BLaER1 (cell line): ENCODE data around the gene ICA1.

Experiments
- H3K27ac ChIP-seq: shearing (Covaris generic); formaldehyde crosslinking; 2 replicates; pipeline ENCODE4 v1.8.1; 2022
- H3K27me3 ChIP-seq: shearing (Covaris generic); formaldehyde crosslinking; 2 replicates; pipeline ENCODE4 v1.8.1; 2022
- H3K36me3 ChIP-seq: shearing (Covaris generic); formaldehyde crosslinking; 2 replicates; pipeline ENCODE4 v1.8.1; 2022
- H3K4me1 ChIP-seq: shearing (Covaris generic); formaldehyde crosslinking; 2 replicates; pipeline ENCODE4 v1.8.1; 2022
- H3K4me2 ChIP-seq: shearing (Covaris generic); formaldehyde crosslinking; 2 replicates; pipeline ENCODE4 v1.8.1; 2022
- H3K4me3 ChIP-seq: shearing (Covaris generic); formaldehyde crosslinking; 2 replicates; pipeline ENCODE4 v1.8.1; 2022
- H3K9ac ChIP-seq: shearing (Covaris generic); formaldehyde crosslinking; 2 replicates; pipeline ENCODE4 v1.8.1; 2022
- H3K9me3 ChIP-seq: shearing (Covaris generic); formaldehyde crosslinking; 2 replicates; pipeline ENCODE4 v1.8.1; 2022
- H4K20me1 ChIP-seq: shearing (Covaris generic); formaldehyde crosslinking; 2 replicates; pipeline ENCODE4 v1.8.1; 2022
- Cebpa-rat ChIP-seq: shearing (Covaris generic); IDR thresholded peaks from 2 replicates; pipeline ENCODE4 v1.8.1; 2022

The ICA1 gene

GRCh38 chr7:8271960-8272359, 10.0 kb upstream of the ICA1 start:
- Histone ChIP-seq H3K4me1 (no peaks in the 10 kb centered on the region), H3K9me3 (no peaks in the 10 kb centered on the region), H3K9ac (no peak overlapping the region), H3K27me3 (no peaks in the 10 kb centered on the region), H3K27ac (no peak overlapping the region), H3K4me3 (no peak overlapping the region), H4K20me1 (no peaks in the 10 kb centered on the region), H3K36me3 (no peaks in the 10 kb centered on the region), H3K4me2 (no peak overlapping the region)
- TF ChIP-seq Cebpa-rat, result no peak

- H3K27ac ChIP-seq, result no peak overlapping the region
- H3K4me1 ChIP-seq, result peaks cover 10% of the 10 kb centered on the region
- H4K20me1 ChIP-seq, result no peaks in the 10 kb centered on the region
- H3K27me3 ChIP-seq, result peaks cover 29% of the 10 kb centered on the region
- H3K9me3 ChIP-seq, result no peaks in the 10 kb centered on the region
- H3K36me3 ChIP-seq, result no peaks in the 10 kb centered on the region
- TF ChIP-seq Cebpa-rat, result no peak
- no peak overlapping the region for H3K4me3 ChIP-seq
- no peak overlapping the region for H3K9ac ChIP-seq
- H3K4me2 ChIP-seq, result no peak overlapping the region
Observed at GRCh38 chr7:8263048-8263447, 1.1 kb upstream of the ICA1 start.

- Histone ChIP-seq H4K20me1 (no peaks in the 10 kb centered on the region), H3K27me3 (peaks cover 29% of the 10 kb centered on the region), H3K9me3 (no peaks in the 10 kb centered on the region), H3K4me2 (peak overlapping the region; percentile 91), H3K9ac (peak overlapping the region; percentile 63), H3K27ac (no peak overlapping the region), H3K4me1 (peaks cover 10% of the 10 kb centered on the region), H3K4me3 (peak overlapping the region; percentile 79), H3K36me3 (no peaks in the 10 kb centered on the region)
- no peak for TF ChIP-seq Cebpa-rat
Observed at GRCh38 chr7:8260871-8261694, 884 bp downstream of the ICA1 start.

DNA sequence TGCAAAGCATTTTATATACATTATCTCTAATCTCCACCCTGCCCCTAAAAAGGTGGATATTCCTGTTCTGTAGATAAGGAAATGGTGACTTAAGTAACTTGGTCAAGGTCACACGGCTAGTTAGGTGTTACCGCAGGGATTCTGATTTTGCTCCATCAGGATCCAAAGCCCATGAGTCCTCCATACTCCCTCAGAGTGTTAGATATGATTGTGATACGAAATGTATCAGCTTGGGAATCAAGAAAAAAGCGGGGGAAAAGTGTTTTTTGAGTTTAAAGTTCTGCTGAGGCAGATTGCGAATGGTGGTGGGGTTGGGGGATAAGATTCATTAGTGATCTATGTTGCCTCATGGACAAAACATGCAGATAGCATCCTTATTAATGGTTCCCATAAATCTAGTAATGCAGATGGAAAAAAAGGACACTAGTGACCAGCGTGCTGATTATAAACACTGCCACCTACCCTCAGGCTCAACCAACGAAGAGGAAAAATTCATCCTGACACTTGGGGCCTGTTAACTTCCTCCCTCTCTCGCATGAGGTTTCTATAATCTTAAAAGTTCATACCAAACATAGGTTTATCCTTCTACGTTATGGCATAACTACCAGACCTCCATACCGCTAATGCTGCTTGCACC, 2.3 kb downstream of the ICA1 start:
- TF ChIP-seq Cebpa-rat, result no peak
- Histone ChIP-seq H3K4me2 (no peak overlapping the region), H3K9ac (no peak overlapping the region), H3K4me3 (no peak overlapping the region), H3K4me1 (peaks cover 10% of the 10 kb centered on the region), H3K27me3 (peaks cover 29% of the 10 kb centered on the region), H4K20me1 (no peaks in the 10 kb centered on the region), H3K9me3 (no peaks in the 10 kb centered on the region), H3K27ac (no peak overlapping the region), H3K36me3 (no peaks in the 10 kb centered on the region)

DNA sequence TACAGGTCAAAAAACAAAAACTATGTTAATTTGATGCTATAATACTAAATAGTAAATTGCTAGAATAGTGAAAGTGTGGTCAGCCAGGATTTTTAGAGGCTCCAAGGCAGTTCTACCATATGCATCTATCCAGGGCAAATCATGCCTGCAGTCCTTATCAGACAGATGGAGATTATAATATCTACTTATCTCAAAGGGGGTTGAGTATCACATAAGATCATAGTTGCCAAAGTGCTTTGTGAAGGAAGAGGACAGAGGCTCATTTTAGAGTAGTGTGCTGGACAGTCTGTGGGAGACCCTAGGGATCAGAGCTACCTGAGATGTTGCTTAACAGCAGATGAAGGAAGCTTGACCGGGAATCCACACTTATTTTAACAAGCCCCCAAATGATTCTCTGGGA, 3.2 kb downstream of the ICA1 start:
- TF ChIP-seq Cebpa-rat, result no peak
- peaks cover 10% of the 10 kb centered on the region for H3K4me1 ChIP-seq
- no peak overlapping the region for H3K4me3 ChIP-seq

DNA sequence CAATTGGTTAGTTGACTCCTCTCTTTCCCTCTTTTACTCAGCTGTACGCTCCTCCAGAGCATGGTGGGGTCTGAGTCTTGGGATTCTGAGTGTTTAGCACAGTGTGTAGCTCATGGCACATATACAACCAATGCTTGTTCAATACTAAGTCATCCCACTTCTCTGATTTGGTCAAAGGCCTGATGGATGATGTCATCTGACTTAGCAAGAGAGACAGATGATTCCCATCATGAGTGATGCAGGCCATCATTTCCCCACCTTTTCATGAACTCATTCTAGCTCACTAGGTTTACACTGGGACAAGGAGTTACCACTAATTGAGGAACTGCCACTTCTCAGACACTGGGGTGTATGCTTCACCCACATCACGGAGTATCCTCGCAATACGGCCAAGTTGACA, 3.8 kb downstream of the ICA1 start:
- Histone ChIP-seq H3K27ac (no peak overlapping the region), H3K9ac (no peak overlapping the region), H3K9me3 (no peaks in the 10 kb centered on the region), H3K36me3 (no peaks in the 10 kb centered on the region), H3K4me2 (no peak overlapping the region), H4K20me1 (no peaks in the 10 kb centered on the region), H3K27me3 (peaks cover 29% of the 10 kb centered on the region), H3K4me1 (peaks cover 10% of the 10 kb centered on the region), H3K4me3 (no peak overlapping the region)
- TF ChIP-seq Cebpa-rat, result no peak

More for the DNA sequence above, 3.2 kb downstream of the ICA1 start:
- H3K4me2 ChIP-seq, result no peak overlapping the region
- no peak overlapping the region for H3K9ac ChIP-seq
- H3K27ac ChIP-seq, result no peak overlapping the region
- H3K36me3 ChIP-seq, result no peaks in the 10 kb centered on the region
- H3K9me3 ChIP-seq, result no peaks in the 10 kb centered on the region
- H4K20me1 ChIP-seq, result no peaks in the 10 kb centered on the region
- H3K27me3 ChIP-seq, result peaks cover 29% of the 10 kb centered on the region

- H4K20me1 ChIP-seq, result no peaks in the 10 kb centered on the region
- peaks cover 9% of the 10 kb centered on the region; the same call in 1 of the 2 replicates for H3K27me3 ChIP-seq
- H3K9ac ChIP-seq, result no peak overlapping the region
- H3K4me3 ChIP-seq, result no peak overlapping the region
- no peak overlapping the region for H3K4me2 ChIP-seq
- H3K27ac ChIP-seq, result no peak overlapping the region
- no peaks in the 10 kb centered on the region for H3K36me3 ChIP-seq
- H3K4me1 ChIP-seq, result peaks cover 3% of the 10 kb centered on the region
- H3K9me3 ChIP-seq, result no peaks in the 10 kb centered on the region
- no peak for TF ChIP-seq Cebpa-rat
Observed at GRCh38 chr7:8255680-8256655, 6.0 kb downstream of the ICA1 start.

DNA sequence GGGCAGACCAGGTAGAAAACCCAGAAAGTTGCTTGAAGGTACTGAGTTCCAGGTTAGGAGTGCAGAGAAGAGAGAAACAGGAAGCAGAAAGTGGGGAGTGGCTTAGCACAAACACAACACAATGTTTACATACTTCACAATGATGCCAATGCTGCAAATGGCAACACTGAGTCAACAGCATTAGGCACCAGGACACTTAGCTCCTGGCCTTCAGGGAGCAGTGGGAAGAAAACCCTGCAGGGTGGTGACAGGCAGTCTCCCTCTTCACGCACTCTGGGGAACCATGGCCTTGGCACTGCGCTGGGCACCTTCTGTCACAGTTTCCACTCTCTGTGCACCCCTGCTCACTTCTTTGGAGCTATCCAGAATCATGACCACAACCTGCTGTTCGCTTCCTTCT, 7.3 kb downstream of the ICA1 start:
- Histone ChIP-seq H3K27ac (no peak overlapping the region), H3K9me3 (no peaks in the 10 kb centered on the region), H3K4me3 (no peak overlapping the region), H4K20me1 (no peaks in the 10 kb centered on the region), H3K36me3 (no peaks in the 10 kb centered on the region), H3K27me3 (no peaks in the 10 kb centered on the region), H3K4me1 (no peaks in the 10 kb centered on the region), H3K4me2 (no peak overlapping the region), H3K9ac (no peak overlapping the region)
- no peak for TF ChIP-seq Cebpa-rat

DNA sequence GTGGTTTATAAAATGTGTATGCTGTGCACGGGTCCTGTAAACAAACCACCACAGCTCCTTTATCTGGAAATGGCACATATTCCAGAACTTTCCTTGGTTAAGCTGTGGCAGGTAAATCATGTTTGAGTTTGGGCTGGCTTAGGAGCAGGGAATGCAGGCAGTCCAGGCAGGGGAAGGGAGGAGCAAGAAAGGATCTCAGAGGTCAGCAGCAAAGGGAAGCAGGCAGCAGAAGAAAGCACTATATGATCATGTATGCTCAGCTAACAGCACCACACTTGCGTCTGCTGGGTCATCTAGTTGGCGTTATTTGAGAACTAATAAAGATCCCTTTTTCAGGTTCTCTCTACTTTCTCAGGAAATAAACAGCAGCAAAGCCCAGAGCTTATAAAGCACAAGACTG, 7.8 kb downstream of the ICA1 start:
- no peak overlapping the region for H3K27ac ChIP-seq
- no peaks in the 10 kb centered on the region for H4K20me1 ChIP-seq
- no peaks in the 10 kb centered on the region for H3K27me3 ChIP-seq
- no peaks in the 10 kb centered on the region for H3K36me3 ChIP-seq
- no peak overlapping the region for H3K4me3 ChIP-seq
- H3K4me2 ChIP-seq, result no peak overlapping the region
- TF ChIP-seq Cebpa-rat, result no peak
- no peaks in the 10 kb centered on the region for H3K4me1 ChIP-seq
- H3K9ac ChIP-seq, result no peak overlapping the region
- no peaks in the 10 kb centered on the region for H3K9me3 ChIP-seq
